Stimulated activated CD8-positive, alpha-beta memory T cell treated with anti-CD3 and anti-CD28 coated beads, Interleukin-4, amount 100 ng/mL, for 1 hour (primary cell): ENCODE data around the gene KMT2B.
"Not testable (repeated sequence)": the region's sequence is repeated elsewhere in the genome, so short reads cannot be mapped to it uniquely, and the experiment has no call there.

Experiments used
- DNase-seq, 2 donors: peaks; one replicate each; pipeline ENCODE4 v3.0.0-alpha.2; 2020; ENCODE audit warnings: low read depth in 2 of 2, low spot score in 1 of 2

Gene KMT2B

DNA sequence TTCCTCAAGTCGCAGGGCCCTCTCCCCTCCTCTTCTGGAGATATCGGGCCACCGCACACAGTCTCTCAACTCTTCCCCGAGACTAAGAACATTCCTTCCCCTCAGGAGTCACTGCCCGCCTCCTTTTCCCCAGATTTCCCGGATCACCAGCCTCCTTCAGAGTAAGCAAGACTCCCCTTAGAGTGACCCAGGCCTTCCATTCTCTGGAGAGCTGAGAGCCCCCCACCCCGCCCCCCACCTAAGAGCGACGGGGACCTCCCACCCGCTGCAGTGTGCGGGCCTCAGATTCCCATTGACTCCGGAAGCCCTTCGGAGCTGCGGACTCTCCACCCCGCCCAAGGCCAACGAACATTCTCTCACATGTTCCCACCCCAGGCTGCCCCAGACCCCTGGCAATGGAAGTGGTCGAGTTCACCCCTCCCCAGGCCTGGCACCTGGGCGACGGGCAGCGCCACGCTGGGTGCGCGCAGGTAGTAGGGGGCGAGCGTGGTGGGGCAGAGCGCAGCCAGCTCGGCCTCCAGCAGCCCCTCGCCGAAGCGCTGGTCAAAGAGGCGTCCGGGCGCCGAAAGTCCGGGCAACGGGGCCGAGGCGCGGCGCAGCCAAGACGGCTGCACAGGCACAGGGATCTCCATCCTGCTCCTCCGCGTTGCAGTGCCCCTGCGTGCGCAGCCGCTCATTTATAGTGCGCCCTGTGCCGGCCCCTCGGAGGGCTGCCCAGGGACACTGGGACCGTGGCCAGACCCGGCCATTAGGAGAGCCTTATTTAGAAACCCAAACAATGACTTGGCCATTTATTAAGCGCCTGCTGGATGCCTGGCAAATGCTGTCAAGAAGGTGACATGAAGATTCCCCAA is 38.8 kb downstream of the KMT2B start, which contains the start of gene HSPB6:
Gene HSPB6 (minus strand): TSS at position 653 of the 854 bp plus-strand sequence. CDS start 21 bp downstream, at position 632.
- DNase-seq: no peak

DNA sequence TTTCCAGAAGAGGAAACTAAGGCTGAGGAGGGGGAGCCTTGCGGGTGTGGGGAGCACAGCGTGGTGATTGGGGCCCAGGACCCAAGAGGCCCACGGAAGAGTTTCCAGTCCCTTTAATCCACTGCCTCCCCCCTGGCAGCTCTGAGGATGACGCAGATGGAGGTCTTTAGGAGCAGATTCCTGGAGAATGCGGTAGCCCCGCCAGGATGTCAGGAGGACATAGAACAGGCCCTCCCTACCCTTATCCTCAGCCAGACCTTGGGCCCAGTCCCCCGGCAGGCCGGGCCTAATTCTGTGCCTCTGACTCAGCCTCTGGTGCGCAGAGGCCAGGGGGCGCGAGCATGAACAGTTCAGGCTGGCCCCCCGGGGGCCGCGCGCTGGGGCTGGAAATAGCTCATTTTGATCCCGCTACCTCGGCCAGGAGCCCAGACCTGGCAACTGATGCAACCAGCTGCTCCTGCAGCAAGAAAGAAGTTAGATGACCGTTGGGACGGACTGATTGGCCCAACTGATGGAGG is 39.5 kb downstream of the KMT2B start:
- DNase-seq: no peak

GRCh38 chr19:35757749-35758608 is 40.2 kb downstream of the KMT2B start, which contains the start of gene PROSER3:
PROSER3 (plus strand) TSS chr19:35758176; CDS start chr19:35758216, 40 bp downstream.
- peak; percentile 95 to 96 for DNase-seq

- DNase-seq: no peak
Observed at GRCh38 chr19:35759697-35760096, 41.9 kb downstream of the KMT2B start.

DNA sequence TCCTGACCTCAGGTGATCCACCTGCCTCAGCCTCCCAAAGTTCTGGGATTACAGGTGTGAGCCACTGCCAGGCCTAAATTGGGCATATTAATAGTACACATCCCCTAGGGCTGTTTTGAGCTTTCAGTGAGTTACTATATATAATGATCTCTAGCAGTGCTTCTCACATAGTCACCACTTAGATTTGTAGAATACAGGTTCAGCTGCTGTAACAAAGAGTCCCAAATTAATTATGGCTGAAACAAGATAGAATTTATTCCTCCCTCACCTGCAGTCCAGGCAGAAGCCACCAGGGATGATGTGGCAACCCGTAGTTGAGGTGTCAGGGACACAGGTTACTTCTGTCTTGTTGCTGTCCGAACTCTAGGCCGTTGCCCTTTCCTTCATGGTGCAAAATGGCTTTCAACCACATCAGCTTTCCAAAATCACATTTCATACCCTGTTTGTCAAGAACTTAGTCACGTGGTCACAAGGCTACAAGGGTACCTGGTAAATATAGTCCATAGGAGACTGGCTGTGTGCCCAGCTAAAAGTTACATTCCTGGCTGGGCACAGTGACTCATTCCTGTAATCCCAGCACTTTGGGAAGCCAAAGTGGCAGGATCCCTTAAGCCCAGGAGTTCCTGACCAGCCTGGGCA is 43.0 kb downstream of the KMT2B start:
- no peak for DNase-seq

- DNase-seq: no peak
Observed at GRCh38 chr19:35764432-35765315, 46.9 kb downstream of the KMT2B start.

GRCh38 chr19:35766571-35767104 is 48.8 kb downstream of the KMT2B start:
- DNase-seq: no peak

DNA sequence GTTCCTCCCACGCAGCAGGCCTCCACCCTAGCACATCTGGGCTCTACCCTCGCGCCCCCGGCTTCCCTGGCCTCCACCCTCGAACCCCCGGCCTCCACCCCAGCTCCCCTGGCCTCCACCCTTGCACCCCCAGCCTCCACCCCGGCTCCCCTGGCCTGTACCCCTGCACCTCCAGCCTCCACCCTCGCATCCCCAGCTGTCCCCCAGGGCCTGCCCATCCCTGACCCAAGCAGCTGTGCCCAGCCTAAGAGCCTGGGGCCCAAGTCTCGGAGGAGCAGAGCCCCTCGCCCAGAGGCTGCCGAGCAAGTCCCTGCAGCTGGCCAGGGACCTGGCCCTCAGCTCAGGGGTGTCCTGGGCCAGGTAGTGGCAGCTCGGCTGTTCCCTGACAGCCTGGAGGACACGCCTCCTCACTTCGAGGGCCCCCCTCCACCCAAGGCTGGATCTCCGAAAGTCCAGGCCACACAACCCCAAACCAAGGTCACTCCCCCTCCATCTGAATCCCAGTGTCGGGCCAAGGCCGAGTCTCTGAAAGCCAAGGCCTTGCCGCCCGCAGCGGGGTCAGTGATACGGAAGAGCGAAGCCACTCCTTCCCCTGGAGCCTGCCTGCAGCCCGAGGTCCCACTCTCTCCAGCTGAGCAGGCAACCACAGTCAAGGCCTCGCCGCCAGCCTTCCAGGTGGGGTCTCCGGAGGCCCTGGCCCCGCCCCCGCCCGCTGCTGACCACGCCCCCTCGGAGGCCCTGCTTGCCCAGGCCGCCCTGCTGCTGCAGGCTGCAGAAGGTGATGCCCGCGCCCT is 49.7 kb downstream of the KMT2B start:
- DNase-seq: no peak

GRCh38 chr19:35768082-35768421 is 50.2 kb downstream of the KMT2B start:
- no peak for DNase-seq

- not testable (repeated sequence) for DNase-seq
Observed at GRCh38 chr19:35772362-35772761, 54.6 kb downstream of the KMT2B start.

DNA sequence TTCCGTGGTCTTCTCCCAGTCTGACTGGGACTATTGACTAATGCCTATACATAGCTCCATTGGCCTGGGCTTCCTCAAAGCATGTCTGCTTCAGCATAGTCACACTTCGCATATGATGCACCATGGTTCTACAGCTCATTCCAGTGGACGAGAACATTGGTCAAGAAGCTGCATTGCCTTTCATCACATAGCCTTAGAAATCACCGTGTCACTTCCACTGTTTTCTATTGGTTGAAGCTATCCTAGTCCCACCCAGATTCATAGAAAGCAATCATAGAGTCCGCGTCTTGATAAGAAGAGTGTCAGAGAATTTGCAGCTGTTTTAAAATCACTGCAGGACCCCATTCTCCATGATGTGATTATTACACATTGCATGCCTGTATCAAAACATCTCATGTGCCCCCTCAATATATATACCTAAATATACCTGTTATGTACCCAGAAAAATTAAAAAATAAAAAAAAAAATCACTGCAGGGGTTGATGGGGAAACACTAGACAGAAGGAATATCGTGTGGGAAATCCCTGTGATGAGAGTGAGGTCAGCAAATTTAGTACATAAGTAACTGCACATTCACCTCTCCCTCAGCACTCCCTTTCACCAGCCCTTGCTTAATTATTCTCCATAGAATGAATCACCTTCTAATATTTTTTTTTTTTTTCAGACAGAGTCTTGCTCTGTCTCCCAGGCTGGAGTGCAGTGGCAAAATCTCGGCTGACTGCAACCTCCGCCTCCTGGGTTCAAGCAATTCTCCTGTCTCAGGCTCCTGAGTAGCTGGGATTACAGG is 55.4 kb downstream of the KMT2B start:
- DNase-seq: no peak

DNA sequence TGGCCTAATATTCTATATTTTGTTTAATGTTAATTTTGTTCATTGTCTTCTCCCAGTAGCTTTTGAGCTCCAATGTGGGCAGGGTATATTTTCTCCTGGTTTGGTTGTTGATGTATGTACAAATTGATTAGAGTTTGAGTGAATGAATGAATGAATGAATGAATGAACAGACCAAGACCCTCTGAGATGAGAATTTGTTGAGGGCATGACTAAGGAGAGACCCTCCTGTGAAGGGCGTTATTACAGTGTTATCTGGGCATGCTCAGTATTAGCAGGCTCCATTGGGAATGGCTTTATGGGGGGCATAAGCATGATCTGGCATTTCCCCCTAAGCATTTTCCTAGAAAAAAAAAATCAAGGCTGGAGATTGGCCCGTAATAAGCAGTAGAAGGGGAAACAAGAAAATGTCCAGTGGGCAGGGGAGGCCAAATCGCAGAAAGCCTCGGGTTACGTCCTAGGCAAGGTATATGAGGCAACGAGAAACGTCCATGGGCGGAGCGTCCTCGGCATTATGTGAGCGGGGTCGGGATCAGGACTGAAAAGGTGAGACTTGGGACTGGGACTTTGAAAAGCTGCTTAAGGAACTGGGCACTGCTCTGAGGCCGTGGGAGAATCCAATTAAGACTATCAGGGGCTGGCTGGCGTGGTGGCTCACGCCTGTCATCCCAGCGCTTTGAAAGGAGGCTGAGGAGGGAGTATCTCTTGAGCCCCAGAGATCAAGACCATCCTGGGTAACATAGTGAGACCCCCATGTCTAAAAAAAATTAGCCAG is 56.7 kb downstream of the KMT2B start:
- DNase-seq: no peak

DNA sequence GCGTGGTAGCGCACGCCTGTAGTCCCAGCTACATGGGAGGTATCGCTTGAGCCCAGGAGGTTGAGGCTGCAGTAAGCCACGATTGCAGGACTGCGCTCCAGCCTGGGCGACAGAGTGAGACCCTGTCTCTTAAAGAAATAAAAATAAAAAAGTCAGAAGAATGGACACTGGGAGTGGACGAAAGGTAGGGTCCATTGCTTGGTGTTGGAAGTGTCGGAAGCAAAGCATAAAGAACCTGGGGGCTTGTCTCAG is 57.2 kb downstream of the KMT2B start:
- no peak for DNase-seq

- DNase-seq: peak; percentile 94 to 97
Observed at GRCh38 chr19:35775298-35776101, 57.7 kb downstream of the KMT2B start, which contains the start of gene ARHGAP33. ARHGAP33 (plus strand) TSS chr19:35775564; CDS start chr19:35775659, 95 bp downstream.

- DNase-seq: no peak
Observed at GRCh38 chr19:35776102-35776788, 58.4 kb downstream of the KMT2B start.

DNA sequence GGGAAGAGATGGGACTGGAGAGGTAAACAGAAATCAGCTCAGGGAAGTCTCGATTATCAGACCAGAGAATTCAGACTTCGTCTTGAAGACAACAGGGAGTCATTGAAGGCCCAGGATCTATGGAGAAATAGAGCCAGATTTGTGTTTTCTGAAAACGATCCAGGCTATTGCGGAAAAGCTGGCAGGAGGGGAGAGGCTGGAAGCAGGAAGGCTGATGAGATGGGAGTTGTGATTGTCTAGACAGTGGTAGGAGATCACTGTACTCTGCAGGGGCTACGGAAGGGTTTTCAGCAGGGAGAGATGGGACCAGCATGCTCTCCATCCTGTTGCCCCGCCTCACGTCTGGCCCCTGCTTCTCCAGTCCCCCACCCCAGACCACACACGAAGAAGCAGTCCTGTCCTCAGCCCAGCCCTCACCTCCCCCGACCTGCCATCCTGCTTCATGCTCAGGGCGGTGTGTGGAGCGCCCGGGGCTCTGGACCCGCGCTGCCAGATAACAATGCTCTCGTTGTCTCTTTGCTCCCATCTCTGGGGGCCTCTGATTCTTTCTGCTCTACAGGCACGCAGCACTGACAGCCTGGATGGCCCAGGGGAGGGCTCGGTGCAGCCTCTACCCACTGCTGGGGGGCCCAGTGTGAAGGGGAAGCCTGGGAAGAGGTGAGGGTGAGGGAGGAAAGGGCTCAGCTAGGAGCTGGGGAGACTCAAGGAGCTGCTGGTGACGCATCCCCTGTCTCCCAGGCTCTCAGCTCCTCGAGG is 59.5 kb downstream of the KMT2B start:
- no peak for DNase-seq
